Lower leg skin (tissue), 3 donors: ENCODE results near the gene VIPAS39.

ENCODE experiments used
- POLR2A ChIP-seq, 2 donors: fragments of 450-650 bp; IDR thresholded peaks; one replicate each; pipeline ENCODE4 v1.6.1; 2016 to 2017; ENCODE audit warnings: antibody characterized with exemption in 2 of 2, mild to moderate bottlenecking in 1 of 2, moderate library complexity in 1 of 2
- TF ChIP-seq, protein P1 (sequence below), 3 donors: fragments of 450-650 bp; IDR thresholded peaks; one replicate each; pipeline ENCODE4 v1.5.1; 2016; ENCODE audit warnings: antibody characterized with exemption in 3 of 3, mild to moderate bottlenecking in 3 of 3, moderate library complexity in 2 of 3

DNA sequence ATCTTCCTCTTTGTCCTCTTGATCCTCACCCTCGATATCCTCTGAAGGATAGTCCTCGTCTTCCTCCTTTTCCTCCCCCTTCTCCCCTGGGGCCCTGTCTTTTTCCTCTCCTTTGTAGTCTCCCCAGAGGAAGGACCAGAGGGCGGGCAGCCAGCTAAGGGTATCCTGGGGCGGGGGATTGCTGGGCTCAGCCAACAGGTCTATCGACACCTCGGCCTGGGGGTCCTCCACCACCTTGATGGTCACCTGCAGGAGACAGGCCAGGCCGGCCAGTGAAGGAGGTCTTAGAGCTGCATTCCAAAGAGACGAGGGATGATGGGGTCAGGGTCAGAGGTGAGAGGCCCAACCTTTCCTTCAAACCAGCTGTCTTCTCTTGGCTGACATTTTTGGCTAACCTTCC lies 25.0 kb upstream of the VIPAS39 start:
- TF ChIP-seq, protein P1, sequence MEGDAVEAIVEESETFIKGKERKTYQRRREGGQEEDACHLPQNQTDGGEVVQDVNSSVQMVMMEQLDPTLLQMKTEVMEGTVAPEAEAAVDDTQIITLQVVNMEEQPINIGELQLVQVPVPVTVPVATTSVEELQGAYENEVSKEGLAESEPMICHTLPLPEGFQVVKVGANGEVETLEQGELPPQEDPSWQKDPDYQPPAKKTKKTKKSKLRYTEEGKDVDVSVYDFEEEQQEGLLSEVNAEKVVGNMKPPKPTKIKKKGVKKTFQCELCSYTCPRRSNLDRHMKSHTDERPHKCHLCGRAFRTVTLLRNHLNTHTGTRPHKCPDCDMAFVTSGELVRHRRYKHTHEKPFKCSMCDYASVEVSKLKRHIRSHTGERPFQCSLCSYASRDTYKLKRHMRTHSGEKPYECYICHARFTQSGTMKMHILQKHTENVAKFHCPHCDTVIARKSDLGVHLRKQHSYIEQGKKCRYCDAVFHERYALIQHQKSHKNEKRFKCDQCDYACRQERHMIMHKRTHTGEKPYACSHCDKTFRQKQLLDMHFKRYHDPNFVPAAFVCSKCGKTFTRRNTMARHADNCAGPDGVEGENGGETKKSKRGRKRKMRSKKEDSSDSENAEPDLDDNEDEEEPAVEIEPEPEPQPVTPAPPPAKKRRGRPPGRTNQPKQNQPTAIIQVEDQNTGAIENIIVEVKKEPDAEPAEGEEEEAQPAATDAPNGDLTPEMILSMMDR (IDR thresholded peaks at IDR 0.05) = no peak
- TF ChIP-seq POLR2A (IDR thresholded peaks at IDR 0.05) = no peak
